SHP77 treated with DMSO at 0.1 percent for 48 hours (cell line): ENCODE results near the gene VWA3A.
"Not testable (repeated sequence)": the region's sequence is repeated elsewhere in the genome, so short reads cannot be mapped to it uniquely, and the experiment has no call there.

Experiments used
- DNase-seq: peaks from one replicate; lab custom pipeline; 2025; lab: John Stamatoyannopoulos, UW

The VWA3A gene

GRCh38 chr16:22139008-22139407 is 46.7 kb downstream of the VWA3A start:
- DNase-seq = no peak

GRCh38 chr16:22139732-22140131 is 47.4 kb downstream of the VWA3A start:
- no peak for DNase-seq

- DNase-seq = no peak
These were observed 49.4 kb downstream of the VWA3A start for GRCh38 chr16:22141767-22142166.

GRCh38 chr16:22144520-22144919 is 52.2 kb downstream of the VWA3A start:
- DNase-seq = no peak

- no peak for DNase-seq
These were observed 55.5 kb downstream of the VWA3A start for GRCh38 chr16:22147853-22148252.

DNA sequence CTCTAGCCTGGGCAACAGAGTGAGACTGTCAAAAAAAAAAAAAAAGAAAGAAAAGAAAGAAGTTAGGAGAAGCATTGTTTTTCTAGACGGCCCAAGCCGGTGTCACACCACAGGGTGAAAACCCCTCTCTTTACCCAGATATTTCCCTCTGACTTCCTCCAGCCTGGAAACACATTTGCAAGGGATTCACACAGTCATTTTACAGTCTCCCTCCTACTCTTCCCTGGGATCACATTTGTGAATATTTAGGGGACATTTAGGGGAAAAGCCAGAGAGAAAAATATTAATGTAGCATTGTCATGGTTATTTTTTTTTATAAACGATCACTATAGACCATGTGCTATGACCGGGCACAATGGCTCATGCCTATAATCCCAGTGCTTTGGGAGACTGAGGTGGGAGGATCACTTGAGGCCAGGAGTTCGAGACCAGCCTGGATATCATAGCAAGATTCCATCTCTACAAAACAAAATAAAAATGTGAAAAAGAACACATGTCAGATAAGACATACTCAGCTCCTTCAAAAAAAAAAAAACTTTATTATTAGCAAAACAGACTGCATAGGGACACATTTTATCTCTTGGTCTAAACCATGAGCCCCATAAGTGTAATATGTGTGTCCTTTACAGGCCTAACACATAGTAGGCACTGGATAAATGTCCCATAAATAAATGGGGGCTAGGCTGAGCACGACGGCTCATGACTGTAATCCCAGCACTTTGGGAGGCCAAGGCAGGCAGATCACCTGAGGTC is 59.1 kb downstream of the VWA3A start:
- no peak for DNase-seq

DNA sequence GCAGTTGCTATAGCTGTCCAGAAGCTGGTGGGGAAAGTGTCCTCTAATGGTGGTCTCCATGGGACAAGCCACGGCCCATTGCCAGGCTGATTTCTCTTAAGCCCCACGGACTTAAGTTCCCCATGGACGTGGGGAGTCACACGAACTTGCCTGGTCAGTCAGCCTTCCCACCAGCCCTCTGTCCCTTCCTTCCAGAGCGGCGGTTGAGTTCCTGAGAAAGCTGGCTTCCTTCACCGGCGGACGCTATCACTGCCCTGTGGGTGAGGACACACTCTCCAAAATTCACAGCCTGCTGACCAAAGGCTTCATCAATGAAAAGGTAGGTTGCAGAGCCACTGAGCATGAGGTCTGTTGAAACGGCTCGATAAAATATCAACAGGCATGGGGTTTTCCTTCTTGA is 60.0 kb downstream of the VWA3A start:
- no peak for DNase-seq

DNA sequence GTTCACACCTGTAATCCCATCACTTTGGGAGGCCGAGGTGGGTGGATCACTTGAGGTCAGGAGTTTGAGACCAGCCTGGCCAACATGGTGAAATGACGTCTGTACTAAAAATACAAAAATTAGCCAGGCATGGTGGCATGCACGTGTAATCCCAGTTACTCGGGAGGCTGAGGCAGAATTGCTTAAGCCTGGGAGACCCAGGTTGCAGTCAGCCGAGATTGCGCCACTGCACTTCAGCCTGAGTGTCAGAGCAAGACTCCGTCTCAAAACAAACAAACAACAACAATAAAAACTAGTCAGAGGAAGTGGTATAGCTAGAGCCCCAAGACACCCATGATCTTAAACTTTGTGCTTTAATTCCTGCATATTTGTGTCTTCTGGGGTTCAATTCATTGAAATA is 60.7 kb downstream of the VWA3A start:
- not testable (repeated sequence) for DNase-seq

DNA sequence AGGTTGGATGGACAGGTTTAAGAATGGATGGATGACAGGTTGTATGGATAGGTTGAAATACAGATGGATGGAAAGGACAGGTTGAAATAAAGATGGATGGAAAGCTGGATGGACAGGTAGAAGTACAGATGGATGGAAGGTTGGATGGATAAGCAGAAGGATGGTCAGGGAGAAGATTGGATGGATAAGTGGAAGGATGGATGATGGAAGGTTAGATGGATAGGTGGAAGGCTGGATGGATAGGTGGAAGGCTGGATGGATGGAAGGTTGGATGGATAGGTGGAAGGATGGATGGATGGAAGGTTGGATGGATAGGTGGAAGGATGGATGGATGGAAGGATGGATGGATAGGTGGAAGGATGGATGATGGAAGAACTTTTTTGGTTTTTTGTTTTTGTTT is 69.1 kb downstream of the VWA3A start:
- DNase-seq = no peak

DNA sequence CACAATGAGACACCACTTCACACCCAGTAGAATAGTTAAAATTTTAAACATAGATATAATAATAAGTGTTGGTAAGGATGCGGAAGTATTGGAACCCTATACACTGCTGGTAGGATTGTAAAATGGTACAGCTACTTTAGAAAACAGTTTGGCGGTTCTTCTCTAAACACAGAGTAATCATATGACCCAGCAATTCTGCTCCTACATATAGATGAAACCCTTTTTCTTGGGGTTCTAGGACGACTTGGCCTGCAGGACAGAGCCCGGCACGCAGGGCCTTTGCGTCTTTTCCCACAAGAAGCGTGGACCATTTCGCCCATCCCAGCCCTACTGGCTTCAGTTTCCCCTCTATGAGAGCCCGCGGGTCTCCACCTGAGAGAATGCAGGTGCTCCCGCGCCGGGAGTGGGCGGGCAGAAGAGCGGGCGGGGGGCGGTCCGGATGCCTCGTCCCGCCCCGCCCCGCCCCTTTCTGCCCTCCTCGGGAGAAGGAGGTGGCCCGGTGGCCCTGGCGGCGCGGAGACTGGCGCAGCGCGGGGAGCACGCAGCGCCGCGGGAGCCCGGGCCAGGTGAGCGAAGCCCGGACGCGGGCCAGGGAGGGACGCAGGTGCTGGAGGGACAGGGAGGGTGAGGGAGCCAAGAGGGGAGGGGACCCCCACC is 69.8 kb downstream of the VWA3A start, which contains the start of gene SDR42E2:
Gene SDR42E2, plus strand, starts transcription at position 508 of the 657 bp plus-strand sequence. CDS start 3,077 bp downstream, outside the sequence.
- no peak for DNase-seq

GRCh38 chr16:22162656-22163009 is 70.3 kb downstream of the VWA3A start:
- no peak for DNase-seq

DNA sequence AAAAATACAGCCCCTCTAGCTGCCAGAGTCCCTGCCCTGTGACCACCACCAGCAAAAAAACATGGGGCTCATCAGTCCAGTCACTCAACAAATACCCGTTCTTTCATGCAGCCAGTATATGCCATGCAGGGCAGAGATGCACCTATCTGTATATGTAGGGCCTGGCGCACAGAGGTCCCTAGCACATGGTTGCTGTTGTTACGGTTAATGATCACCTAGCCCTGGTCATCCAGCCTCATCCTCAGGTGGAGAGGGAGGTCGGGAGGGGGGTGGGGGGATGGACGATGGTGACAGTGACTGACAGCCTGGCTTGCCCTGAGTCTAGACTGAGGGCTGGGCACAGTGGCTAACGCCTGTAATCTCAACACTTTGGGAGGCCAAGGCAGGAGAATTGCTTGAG is 71.5 kb downstream of the VWA3A start:
- no peak for DNase-seq

GRCh38 chr16:22164482-22164881 is 72.1 kb downstream of the VWA3A start:
- no peak for DNase-seq

DNA sequence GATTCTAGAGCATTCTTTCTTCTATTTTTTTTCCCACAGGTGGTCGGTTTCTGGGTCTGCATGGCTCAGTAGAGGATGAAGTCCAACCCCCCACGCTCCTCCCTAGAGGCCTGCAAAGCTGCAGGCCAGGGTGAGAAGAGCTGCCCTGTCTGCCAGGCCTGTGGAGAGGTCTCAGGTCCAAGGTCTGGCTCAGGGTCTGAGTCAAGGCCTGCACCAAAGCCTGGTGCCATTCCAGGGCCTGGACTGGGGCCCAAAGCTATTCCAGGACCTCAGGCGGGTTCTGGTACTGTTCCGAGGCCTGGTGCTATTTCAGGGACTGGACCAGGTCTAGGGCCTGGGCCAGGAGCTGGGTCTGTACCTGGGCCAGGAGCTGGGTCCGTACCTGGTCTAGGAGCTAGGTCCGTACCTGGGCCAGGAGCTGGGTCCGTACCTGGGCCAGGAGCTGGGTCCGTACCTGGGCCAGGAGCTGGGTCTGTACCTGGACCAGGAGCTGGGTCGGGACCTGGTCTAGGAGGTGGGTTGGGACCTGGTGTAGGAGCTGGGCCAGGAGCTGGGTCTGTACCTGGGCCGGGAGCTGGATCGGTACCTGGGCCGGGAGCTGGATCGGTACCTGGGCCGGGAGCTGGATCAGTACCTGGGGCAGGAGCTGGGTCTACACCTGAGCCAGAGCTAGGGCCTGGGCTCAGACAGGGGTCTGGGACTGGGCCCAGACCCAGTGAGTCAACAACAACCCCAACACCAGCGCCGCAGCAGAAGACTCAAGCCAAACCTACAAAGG is 73.4 kb downstream of the VWA3A start:
- no peak for DNase-seq

DNA sequence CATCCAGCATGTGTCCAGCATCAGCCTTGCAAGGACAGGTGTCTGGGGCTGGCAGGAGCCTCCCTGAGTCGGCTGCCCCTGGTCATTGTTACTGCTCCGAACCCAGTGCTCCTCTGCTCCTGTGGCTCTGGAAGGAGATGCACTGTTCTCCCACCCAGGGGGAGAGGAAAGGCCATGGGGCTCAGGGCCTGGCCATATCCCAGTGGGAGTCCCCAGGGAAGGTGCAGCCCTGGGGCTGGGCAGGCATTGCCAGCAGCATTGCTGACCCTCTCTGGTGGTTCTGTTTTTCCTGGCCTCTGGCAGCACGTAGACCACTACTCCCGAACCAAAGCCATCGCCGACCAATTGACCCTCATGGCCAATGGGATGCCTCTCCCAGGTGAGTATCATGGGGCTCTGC is 79.6 kb downstream of the VWA3A start:
- DNase-seq = no peak

DNA sequence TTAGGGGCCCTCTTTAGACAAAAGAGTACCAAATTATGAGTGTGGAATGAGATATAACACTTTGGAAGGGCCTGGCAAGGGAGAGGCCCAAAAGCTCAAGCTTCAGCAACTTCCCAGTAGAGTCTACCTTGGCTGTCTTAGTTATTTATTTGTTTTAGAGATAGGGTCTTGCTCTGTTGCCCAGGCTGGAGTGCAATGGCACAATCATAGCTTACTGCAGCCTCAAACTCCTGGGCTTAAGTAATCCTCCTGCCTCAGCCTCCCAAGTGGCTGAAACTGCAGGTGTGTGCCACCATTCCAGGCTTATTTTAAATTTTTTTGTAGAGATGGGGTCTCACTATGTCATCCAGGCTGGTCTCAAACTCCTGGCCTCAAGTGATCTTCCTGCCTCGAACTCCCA is 80.3 kb downstream of the VWA3A start:
- DNase-seq = not testable (repeated sequence)

DNA sequence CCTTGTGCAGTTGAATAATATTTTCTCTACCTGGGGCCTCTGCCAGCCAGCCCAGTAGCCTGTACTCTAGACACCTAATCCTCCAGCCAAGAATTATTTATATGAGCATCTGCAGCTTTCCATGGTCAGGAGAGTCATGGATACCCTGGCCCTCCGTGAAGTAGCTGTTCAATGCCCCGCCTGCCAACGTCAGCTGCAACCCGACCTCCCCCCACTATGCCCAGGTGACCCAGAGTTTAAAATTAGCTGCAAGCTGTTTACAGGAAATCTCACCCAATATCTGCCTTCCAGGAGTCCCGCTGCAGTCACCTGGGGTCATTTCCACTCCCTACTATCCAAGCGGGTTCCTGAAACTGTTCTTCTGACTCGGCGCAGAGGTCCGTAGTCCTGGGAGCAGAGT is 82.3 kb downstream of the VWA3A start:
- DNase-seq = no peak

- DNase-seq = no peak
These were observed 85.9 kb downstream of the VWA3A start for GRCh38 chr16:22177968-22178930.

DNA sequence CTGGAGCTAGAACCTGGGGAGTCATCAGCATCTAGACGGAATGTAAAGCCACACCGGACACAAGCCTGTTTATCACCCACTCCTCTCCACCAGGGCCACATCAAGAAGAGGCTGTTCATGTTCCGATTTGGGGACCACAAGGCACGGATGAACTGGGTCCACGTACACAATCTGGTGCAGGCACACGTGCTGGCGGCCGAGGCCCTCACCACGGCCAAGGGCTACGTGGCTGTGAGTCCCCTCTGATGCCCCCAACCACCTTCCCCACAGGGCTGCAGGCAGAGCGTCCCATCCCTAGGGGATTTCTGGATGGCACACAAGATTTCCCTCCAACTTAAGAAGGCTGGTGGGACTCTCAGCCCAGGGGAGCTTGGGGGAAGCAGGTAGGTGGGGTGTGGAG is 89.1 kb downstream of the VWA3A start:
- DNase-seq = no peak

DNA sequence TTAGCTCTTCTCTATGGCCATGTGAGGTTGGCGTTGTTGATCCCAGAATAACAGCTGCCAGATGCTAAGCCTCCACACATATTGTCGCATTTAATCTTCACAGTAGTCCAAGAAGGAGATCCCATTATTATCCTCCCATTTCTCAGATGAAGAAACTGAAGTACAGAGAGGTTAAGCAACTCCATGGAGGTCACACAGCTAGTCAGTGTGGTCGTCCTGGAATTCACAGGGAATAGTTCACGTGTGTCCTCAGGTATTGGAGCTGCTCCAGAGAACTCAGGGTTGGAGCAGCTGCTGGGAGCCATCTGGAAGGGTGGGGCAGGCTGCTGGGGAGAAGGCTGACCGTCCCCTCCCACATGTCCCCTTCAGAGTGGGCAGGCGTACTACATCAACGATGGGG is 89.5 kb downstream of the VWA3A start:
- DNase-seq = no peak

DNA sequence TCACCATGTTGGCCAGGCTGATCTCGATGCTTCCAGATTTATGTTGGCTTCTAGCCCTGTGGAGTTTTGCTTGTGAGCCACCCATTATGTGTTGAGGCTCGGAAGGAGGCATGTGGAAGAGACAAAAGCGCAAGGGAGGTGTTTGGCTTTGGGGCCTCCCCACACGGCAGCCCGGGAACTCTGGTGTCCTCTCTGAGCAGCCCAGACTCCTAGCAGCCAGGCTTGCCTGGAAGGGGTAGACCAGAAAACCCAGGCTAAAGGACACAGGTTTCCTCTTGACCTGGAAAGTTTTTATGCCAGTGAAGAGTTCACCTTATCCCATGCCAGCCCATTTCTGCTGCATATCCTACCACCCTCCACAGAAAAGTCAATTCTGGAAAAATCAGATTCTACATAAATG is 91.0 kb downstream of the VWA3A start:
- no peak for DNase-seq
